ENCODE data around the gene GRIK3.

Gene GRIK3

DNA sequence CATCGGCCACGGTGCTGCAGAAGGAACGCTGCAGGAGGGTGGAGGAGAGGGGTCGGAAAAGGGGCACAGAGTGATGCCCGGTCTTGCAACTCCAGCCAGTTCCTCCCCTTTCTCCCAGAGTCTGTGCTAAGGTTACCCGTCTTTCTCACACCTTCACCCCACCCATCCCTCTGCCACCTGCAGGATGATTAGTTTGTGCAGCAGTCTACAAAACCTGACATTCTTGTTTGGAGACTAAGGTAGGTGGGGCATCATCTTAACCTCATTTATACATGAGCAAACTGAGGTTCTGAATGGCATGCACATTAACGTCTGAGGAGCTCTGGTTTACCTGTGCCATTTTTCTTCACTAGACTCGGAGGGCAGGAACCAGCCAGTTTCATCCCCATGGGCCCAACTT, 232.3 kb downstream of the GRIK3 start:
- Histone ChIP-seq H3K4me1 (ENCODE audit: control insufficient read depth, insufficient read depth, low read length, unreplicated experiment) (no peaks in the 10 kb centered on the region), H2AFZ (ENCODE audit: low read length, unreplicated experiment) (no peak overlapping the region), H3K79me2 (ENCODE audit: control insufficient read depth, insufficient read depth, low read length, unreplicated experiment) (no peaks in the 10 kb centered on the region), H3K27ac (ENCODE audit: low read depth, low read length) (no peak overlapping the region), H3K4me3 (ENCODE audit: low read depth, low read length) (no peak overlapping the region), H3K36me3 (ENCODE audit: insufficient read depth, low read length) (no peaks in the 10 kb centered on the region), H3K27me3 (ENCODE audit: insufficient read depth, low read length) (no peaks in the 10 kb centered on the region)

DNA sequence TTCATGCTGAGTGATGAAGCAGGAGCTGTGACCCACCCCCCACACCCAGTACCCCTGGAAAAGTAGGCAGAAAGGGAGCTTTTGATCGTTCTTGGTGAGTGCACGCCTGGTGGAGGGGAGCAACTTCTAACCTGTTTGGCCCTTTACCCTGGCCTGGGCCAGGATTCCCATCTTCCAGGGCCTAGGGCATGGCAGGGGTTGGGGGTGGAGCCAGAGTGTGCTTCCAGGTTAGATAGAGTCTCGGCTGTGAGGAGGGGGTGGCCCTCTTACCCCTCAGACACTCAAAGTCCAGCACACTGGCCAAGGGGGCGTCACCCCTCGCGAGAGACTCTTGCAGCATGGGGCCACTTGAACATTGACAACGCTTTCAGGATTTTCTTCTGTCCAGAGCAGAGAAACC, 236.6 kb downstream of the GRIK3 start:
- H3K4me1 ChIP-seq (ENCODE audit: control insufficient read depth, insufficient read depth, low read length, unreplicated experiment): no peaks in the 10 kb centered on the region
- H3K27ac ChIP-seq (ENCODE audit: low read depth, low read length): no peak overlapping the region
- H3K79me2 ChIP-seq (ENCODE audit: control insufficient read depth, insufficient read depth, low read length, unreplicated experiment): no peaks in the 10 kb centered on the region

DNA sequence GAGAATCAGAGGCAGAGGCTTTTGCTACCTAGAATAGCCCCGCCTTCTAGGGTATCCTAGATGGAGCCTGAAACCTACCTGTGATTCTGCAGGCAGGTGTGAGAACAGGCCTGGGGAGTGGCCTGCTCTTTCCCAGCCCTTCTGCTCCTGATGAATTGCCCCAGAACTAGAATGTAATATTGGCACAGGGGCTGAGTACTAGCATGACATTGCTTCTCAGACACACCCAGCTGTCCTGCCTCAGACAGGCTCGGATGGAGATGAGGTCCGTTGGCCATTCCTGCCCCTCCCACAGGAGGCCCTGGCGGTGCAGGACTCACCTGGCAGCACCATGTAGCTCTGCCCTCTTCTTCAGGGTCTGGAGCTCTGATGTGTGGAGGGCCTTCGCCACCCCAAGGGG, 237.6 kb downstream of the GRIK3 start:
- Histone ChIP-seq H3K27ac (ENCODE audit: low read depth, low read length) (no peak overlapping the region), H3K79me2 (ENCODE audit: control insufficient read depth, insufficient read depth, low read length, unreplicated experiment) (no peaks in the 10 kb centered on the region), H3K27me3 (ENCODE audit: insufficient read depth, low read length) (no peaks in the 10 kb centered on the region), H2AFZ (ENCODE audit: low read length, unreplicated experiment) (no peak overlapping the region), H3K36me3 (ENCODE audit: insufficient read depth, low read length) (no peaks in the 10 kb centered on the region), H3K4me3 (ENCODE audit: low read depth, low read length) (no peak overlapping the region), H3K4me1 (ENCODE audit: control insufficient read depth, insufficient read depth, low read length, unreplicated experiment) (no peaks in the 10 kb centered on the region)

More for the DNA sequence above, 236.6 kb downstream of the GRIK3 start:
- H3K36me3 ChIP-seq (ENCODE audit: insufficient read depth, low read length): no peaks in the 10 kb centered on the region
- H3K4me3 ChIP-seq (ENCODE audit: low read depth, low read length): no peak overlapping the region
- no peak overlapping the region for H2AFZ ChIP-seq (ENCODE audit: low read length, unreplicated experiment)
- H3K27me3 ChIP-seq (ENCODE audit: insufficient read depth, low read length): no peaks in the 10 kb centered on the region

DNA sequence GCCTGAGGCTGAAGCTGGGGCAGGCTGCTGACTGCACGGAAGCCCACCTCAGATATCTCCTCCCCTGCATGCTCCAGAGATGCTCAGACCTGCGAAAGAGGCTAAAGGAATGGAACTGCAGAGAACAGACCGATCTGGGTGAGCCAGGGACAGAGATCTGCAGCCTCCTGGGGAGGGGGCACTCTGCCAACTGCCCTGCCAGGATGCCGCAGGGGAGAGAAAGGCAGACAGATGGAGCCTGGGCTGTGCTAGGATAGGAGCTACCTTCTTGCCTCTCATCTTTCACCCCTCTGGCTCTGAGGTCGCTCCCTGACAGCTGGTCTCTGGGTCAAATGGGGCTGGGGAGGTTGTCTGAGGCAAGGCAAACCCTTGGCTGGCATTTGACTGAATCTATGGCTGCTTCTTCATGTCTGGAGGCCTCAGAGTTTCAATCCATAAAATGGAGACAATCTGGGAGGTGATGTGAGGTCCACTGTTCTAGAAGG, 238.2 kb downstream of the GRIK3 start:
- H3K36me3 ChIP-seq (ENCODE audit: insufficient read depth, low read length): no peaks in the 10 kb centered on the region
- no peak overlapping the region for H3K4me3 ChIP-seq (ENCODE audit: low read depth, low read length)
- H3K27me3 ChIP-seq (ENCODE audit: insufficient read depth, low read length): no peaks in the 10 kb centered on the region
- H3K27ac ChIP-seq (ENCODE audit: low read depth, low read length): no peak overlapping the region
- H3K79me2 ChIP-seq (ENCODE audit: control insufficient read depth, insufficient read depth, low read length, unreplicated experiment): no peaks in the 10 kb centered on the region
- no peaks in the 10 kb centered on the region for H3K4me1 ChIP-seq (ENCODE audit: control insufficient read depth, insufficient read depth, low read length, unreplicated experiment)
- H2AFZ ChIP-seq (ENCODE audit: low read length, unreplicated experiment): no peak overlapping the region

DNA sequence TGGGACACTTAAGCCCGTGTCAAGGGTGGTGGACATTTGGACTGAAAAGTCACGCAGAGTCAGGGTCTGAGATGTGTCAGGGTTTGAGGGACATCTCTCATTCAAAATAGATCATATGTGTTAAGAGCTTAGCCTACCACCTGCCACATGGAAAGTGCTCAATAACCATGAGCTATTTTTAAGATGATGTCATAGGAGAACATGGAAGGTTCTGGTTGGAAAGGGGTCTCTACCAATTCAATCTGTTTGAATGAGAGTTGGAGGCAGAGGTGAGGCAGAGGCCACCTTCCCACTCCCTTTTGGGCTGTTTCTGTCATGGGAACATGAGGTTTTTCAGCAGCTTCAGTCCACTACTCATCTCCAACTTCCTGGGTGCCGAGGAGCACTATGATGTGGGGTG, 239.9 kb downstream of the GRIK3 start:
- Histone ChIP-seq H3K27ac (ENCODE audit: low read depth, low read length) (no peak overlapping the region), H2AFZ (ENCODE audit: low read length, unreplicated experiment) (no peak overlapping the region)

DNA sequence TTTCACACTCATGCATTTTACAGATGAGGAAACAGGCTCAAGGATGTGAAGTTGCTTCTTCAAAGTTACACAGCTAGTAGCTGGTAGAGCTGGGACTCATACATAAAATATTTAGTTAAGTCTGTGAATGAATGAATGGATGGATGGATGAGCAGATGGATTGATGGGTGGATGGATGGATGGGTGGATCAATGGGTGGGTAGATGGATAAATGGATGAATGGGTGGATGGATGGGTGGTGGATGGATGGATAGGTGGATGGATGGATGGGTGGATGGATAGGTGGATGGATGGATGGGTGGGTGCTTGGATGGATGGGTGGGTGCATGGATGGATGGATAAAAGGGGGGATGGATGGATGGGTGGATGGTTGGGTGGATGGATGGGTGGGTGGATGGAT, 240.9 kb downstream of the GRIK3 start:
- Histone ChIP-seq H3K4me3 (ENCODE audit: low read depth, low read length) (no peak overlapping the region), H3K36me3 (ENCODE audit: insufficient read depth, low read length) (no peaks in the 10 kb centered on the region), H3K27me3 (ENCODE audit: insufficient read depth, low read length) (no peaks in the 10 kb centered on the region), H3K4me1 (ENCODE audit: control insufficient read depth, insufficient read depth, low read length, unreplicated experiment) (no peaks in the 10 kb centered on the region), H3K79me2 (ENCODE audit: control insufficient read depth, insufficient read depth, low read length, unreplicated experiment) (no peaks in the 10 kb centered on the region), H2AFZ (ENCODE audit: low read length, unreplicated experiment) (no peak overlapping the region), H3K27ac (ENCODE audit: low read depth, low read length) (no peak overlapping the region)

More for the DNA sequence above, 239.9 kb downstream of the GRIK3 start:
- Histone ChIP-seq H3K27me3 (ENCODE audit: insufficient read depth, low read length) (no peaks in the 10 kb centered on the region), H3K36me3 (ENCODE audit: insufficient read depth, low read length) (no peaks in the 10 kb centered on the region), H3K4me3 (ENCODE audit: low read depth, low read length) (no peak overlapping the region), H3K4me1 (ENCODE audit: control insufficient read depth, insufficient read depth, low read length, unreplicated experiment) (no peaks in the 10 kb centered on the region), H3K79me2 (ENCODE audit: control insufficient read depth, insufficient read depth, low read length, unreplicated experiment) (no peaks in the 10 kb centered on the region)

DNA sequence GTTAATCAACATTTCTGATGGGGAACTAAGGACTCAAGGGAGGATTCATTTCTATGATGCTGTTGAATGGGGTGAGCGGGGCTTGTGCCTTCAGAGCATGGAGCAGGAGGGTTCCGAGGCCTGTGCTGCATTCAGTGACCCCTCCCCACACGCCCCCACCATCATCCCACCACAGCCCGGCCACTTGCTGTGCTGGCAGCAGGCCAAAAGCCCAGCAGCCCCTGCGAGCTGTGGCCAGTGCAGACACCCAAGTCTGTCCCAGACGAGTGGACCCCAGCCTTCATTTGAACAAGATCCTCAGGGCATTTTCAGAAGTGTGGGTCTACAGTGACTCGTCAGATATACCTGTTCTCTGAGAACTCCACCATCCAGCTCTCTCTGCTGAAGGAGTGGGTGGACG, 242.0 kb downstream of the GRIK3 start:
- no peaks in the 10 kb centered on the region for H3K4me1 ChIP-seq (ENCODE audit: control insufficient read depth, insufficient read depth, low read length, unreplicated experiment)
- no peaks in the 10 kb centered on the region for H3K27me3 ChIP-seq (ENCODE audit: insufficient read depth, low read length)
- no peaks in the 10 kb centered on the region for H3K36me3 ChIP-seq (ENCODE audit: insufficient read depth, low read length)
- no peak overlapping the region for H3K4me3 ChIP-seq (ENCODE audit: low read depth, low read length)
- no peak overlapping the region for H3K27ac ChIP-seq (ENCODE audit: low read depth, low read length)
- no peaks in the 10 kb centered on the region for H3K79me2 ChIP-seq (ENCODE audit: control insufficient read depth, insufficient read depth, low read length, unreplicated experiment)
- no peak overlapping the region for H2AFZ ChIP-seq (ENCODE audit: low read length, unreplicated experiment)

DNA sequence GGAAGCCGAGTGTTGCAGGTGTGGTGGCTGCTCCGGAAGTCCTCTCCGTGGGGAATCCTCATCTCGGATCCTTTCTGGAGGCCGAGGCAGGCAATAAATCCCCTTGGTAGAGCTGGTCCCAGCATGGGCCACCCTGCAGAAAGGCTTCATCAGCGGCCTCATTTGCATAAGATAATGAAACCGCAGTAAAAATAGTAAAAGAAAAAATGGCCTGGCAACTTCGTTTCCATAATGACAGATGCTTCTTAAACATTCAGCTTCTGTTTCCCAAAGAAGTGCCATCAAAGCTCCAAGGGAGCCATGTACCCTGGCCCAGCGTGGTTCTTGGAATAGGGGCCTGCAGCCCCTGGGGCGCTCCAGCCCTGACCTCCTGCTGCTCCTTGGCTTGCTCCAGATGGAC, 244.1 kb downstream of the GRIK3 start:
- H3K4me3 ChIP-seq (ENCODE audit: low read depth, low read length): no peak overlapping the region
- no peaks in the 10 kb centered on the region for H3K4me1 ChIP-seq (ENCODE audit: control insufficient read depth, insufficient read depth, low read length, unreplicated experiment)
- no peak overlapping the region for H2AFZ ChIP-seq (ENCODE audit: low read length, unreplicated experiment)
- H3K27ac ChIP-seq (ENCODE audit: low read depth, low read length): no peak overlapping the region
- H3K79me2 ChIP-seq (ENCODE audit: control insufficient read depth, insufficient read depth, low read length, unreplicated experiment): no peaks in the 10 kb centered on the region
- H3K27me3 ChIP-seq (ENCODE audit: insufficient read depth, low read length): no peaks in the 10 kb centered on the region
- no peaks in the 10 kb centered on the region for H3K36me3 ChIP-seq (ENCODE audit: insufficient read depth, low read length)

DNA sequence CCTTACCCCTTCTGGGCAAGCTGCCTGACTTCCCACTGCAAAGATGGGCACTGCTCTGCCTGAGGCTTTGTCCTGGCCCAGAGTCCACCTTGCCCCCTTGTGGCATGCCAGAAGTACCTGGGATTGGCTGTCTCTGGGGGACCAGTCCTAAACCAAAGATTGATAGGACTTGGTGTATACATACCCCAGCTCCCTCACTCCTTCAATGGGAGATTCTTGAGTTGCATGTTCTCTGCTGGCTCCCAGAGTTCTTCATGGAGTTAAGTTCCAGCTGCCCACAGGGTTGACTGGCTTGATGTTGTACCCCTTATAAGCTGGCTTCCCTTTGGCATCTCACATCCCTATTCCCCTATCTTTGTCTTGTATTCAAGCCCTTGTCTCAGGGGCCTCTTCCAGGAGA, 244.8 kb downstream of the GRIK3 start:
- H3K79me2 ChIP-seq (ENCODE audit: control insufficient read depth, insufficient read depth, low read length, unreplicated experiment): no peaks in the 10 kb centered on the region
- no peaks in the 10 kb centered on the region for H3K4me1 ChIP-seq (ENCODE audit: control insufficient read depth, insufficient read depth, low read length, unreplicated experiment)
- no peak overlapping the region for H2AFZ ChIP-seq (ENCODE audit: low read length, unreplicated experiment)
- H3K4me3 ChIP-seq (ENCODE audit: low read depth, low read length): no peak overlapping the region
- H3K27me3 ChIP-seq (ENCODE audit: insufficient read depth, low read length): no peaks in the 10 kb centered on the region
- no peak overlapping the region for H3K27ac ChIP-seq (ENCODE audit: low read depth, low read length)
- no peaks in the 10 kb centered on the region for H3K36me3 ChIP-seq (ENCODE audit: insufficient read depth, low read length)

DNA sequence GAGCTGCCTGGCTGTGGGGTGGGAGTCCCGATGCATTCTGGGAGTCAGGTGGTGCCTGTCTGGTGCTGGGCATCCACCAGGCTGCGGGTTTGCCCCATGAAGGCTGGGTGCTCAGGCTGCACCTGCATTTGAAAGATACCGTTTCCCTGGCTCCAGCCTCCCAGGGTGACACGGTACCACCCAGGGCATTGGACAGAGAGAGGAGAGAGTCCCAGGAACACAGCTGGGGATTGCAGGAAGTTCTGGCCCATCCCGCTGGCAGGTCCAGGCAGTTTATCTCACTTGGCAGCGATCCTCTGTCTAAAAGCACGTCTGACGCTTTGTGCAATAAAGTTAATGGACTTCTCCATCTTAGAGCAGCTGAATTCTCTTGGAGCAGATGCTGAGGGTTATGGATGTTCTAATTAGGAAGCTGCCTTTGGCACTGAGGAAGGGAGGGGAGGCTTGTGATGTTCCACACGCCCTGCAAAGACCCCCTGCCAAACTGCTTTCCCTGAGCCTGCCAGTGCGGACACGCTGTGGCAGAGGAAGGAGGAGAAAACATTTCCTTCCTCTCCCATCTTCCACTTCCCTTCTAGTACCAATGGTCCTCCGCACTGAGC, 246.9 kb downstream of the GRIK3 start:
- Histone ChIP-seq H3K4me3 (ENCODE audit: low read depth, low read length) (no peak overlapping the region), H3K27me3 (ENCODE audit: insufficient read depth, low read length) (no peaks in the 10 kb centered on the region), H3K4me1 (ENCODE audit: control insufficient read depth, insufficient read depth, low read length, unreplicated experiment) (no peaks in the 10 kb centered on the region), H3K79me2 (ENCODE audit: control insufficient read depth, insufficient read depth, low read length, unreplicated experiment) (no peaks in the 10 kb centered on the region), H3K36me3 (ENCODE audit: insufficient read depth, low read length) (no peaks in the 10 kb centered on the region), H3K27ac (ENCODE audit: low read depth, low read length) (no peak overlapping the region), H2AFZ (ENCODE audit: low read length, unreplicated experiment) (no peak overlapping the region)

DNA sequence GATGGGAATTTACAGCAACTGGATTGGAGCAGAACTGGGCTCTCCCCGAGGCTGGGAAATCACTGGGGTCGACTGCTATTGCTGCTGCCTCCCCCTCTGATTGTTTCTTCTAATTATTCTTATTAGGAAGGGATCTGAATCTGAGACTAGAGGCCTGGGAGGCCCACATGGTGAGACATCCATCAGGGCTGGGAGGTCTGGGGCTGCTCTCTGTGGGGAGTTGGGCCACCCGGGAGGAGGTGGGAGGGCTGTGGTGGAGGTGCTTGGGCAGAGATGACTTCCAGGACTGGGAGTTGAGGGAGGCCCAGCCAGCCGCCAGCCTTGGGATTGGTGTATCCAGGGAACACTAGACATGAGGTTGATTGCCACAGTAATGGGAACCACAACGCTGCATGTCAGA, 247.9 kb downstream of the GRIK3 start:
- Histone ChIP-seq H2AFZ (ENCODE audit: low read length, unreplicated experiment) (no peak overlapping the region), H3K79me2 (ENCODE audit: control insufficient read depth, insufficient read depth, low read length, unreplicated experiment) (no peaks in the 10 kb centered on the region), H3K36me3 (ENCODE audit: insufficient read depth, low read length) (no peaks in the 10 kb centered on the region), H3K27ac (ENCODE audit: low read depth, low read length) (no peak overlapping the region), H3K27me3 (ENCODE audit: insufficient read depth, low read length) (no peaks in the 10 kb centered on the region), H3K4me3 (ENCODE audit: low read depth, low read length) (no peak overlapping the region), H3K4me1 (ENCODE audit: control insufficient read depth, insufficient read depth, low read length, unreplicated experiment) (no peaks in the 10 kb centered on the region)
